ENCODE measurements around the gene PDIA6.
"Not testable (repeated sequence)": the region's sequence is repeated elsewhere in the genome, so short reads cannot be mapped to it uniquely, and the experiment has no call there.

PDIA6 gene

DNA sequence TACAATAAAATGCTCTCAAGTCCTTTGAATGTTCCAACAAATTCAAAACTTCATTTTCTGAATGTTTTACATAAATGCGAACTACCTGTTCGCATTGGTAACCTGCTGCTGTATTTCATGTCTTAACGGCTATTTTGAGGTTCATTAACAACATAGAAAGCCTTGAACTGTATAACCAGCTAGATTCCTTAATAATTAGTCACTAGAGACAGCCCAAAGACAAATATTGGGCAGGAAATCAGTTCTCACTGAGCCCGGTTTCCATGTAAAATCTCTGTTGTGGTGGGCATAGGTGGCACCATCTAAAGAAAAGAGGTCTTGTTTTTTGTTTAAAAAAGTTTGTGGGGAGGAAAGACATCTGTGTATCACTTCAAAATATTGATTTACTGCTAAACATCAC, 29.2 kb downstream of the PDIA6 start:
- no peak overlapping the region for H3K4me3 ChIP-seq (ENCODE audit: insufficient read depth, low read length, poor library complexity, severe bottlenecking)
- H3K4me2 ChIP-seq (ENCODE audit: low read depth, low read length, poor library complexity, severe bottlenecking), result no peak overlapping the region
- no peak overlapping the region for H3K27ac ChIP-seq (ENCODE audit: low read depth, low read length)
- no peaks in the 10 kb centered on the region for H3K9me2 ChIP-seq (replicated peaks; ENCODE audit: insufficient read depth, low read length)
- no peak for TF ChIP-seq EZH2phosphoT487 (conservative IDR thresholded peaks at IDR 0.05; ENCODE audit: low read length)
- TF ChIP-seq, protein P1, sequence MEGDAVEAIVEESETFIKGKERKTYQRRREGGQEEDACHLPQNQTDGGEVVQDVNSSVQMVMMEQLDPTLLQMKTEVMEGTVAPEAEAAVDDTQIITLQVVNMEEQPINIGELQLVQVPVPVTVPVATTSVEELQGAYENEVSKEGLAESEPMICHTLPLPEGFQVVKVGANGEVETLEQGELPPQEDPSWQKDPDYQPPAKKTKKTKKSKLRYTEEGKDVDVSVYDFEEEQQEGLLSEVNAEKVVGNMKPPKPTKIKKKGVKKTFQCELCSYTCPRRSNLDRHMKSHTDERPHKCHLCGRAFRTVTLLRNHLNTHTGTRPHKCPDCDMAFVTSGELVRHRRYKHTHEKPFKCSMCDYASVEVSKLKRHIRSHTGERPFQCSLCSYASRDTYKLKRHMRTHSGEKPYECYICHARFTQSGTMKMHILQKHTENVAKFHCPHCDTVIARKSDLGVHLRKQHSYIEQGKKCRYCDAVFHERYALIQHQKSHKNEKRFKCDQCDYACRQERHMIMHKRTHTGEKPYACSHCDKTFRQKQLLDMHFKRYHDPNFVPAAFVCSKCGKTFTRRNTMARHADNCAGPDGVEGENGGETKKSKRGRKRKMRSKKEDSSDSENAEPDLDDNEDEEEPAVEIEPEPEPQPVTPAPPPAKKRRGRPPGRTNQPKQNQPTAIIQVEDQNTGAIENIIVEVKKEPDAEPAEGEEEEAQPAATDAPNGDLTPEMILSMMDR (IDR thresholded peaks at IDR 0.05; ENCODE audit: insufficient read depth, low read length, poor library complexity, severe bottlenecking), result no peak
- no peaks in the 10 kb centered on the region for H3K27me3 ChIP-seq (ENCODE audit: low read length)
- H3K36me3 ChIP-seq (ENCODE audit: low read length), result peaks cover 40% of the 10 kb centered on the region
- no peak overlapping the region for H2AFZ ChIP-seq (ENCODE audit: low read depth, low read length, severe bottlenecking)
- no peaks in the 10 kb centered on the region for H3F3A ChIP-seq (ENCODE audit: insufficient read depth)
- no peaks in the 10 kb centered on the region for H4K20me1 ChIP-seq (ENCODE audit: low read depth, low read length)
- no peak overlapping the region for H3K9ac ChIP-seq (ENCODE audit: low read length)
- peaks cover 5% of the 10 kb centered on the region; the same call in 1 of the 2 replicates for H3K79me2 ChIP-seq (ENCODE audit: insufficient read depth, low read length)
- H3K9me3 ChIP-seq (ENCODE audit: insufficient read depth, low read length), result no peaks in the 10 kb centered on the region

DNA sequence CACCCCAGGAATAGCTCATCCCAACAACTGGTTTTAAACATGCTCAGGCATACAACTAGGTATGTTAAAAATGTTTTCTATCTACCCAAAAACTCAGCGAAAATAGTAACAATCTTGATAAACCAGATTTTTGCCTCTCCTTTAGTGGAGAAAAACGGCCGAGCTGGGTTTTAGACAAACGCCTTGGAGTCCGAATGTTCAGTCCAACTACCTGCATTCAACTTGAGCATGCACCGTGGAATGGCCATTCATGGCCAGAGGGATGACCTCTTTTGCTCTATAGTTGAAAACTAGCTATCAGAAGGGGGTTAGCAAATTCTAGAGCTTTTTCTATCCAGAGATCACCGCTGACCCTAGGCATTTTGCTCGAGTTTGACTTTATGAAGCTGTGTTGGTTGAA, 30.8 kb downstream of the PDIA6 start:
- H4K20me1 ChIP-seq (ENCODE audit: low read depth, low read length), result no peaks in the 10 kb centered on the region
- peaks cover 5% of the 10 kb centered on the region; the same call in 1 of the 2 replicates for H3K79me2 ChIP-seq (ENCODE audit: insufficient read depth, low read length)

DNA sequence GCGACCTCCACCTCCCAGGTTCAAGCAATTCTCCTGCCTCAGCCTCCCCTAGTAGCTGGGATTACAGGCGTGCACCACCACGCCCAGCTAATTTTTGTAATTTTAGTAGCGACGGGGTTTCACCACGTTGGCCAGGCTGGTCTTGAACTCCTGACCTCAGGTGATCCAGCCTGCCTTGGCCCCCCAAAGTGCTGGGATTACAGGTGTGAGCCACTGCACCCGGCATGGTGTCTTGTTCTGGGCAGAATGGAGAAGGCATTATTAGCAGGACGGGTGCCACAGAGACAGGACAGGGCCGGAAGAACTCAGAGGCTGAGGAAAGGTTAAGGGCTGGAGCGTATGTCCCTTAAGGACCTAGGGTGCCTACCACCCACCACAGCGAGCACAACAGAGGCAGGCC, 31.8 kb downstream of the PDIA6 start:
- H3K9ac ChIP-seq (ENCODE audit: low read length); H3K9me3 ChIP-seq (ENCODE audit: insufficient read depth, low read length); H4K20me1 ChIP-seq (ENCODE audit: low read depth, low read length); H3K9me2 ChIP-seq (replicated peaks; ENCODE audit: insufficient read depth, low read length); H3K79me2 ChIP-seq (ENCODE audit: insufficient read depth, low read length); H3K4me2 ChIP-seq (ENCODE audit: low read depth, low read length, poor library complexity, severe bottlenecking); H3K4me3 ChIP-seq (ENCODE audit: insufficient read depth, low read length, poor library complexity, severe bottlenecking); H3K27me3 ChIP-seq (ENCODE audit: low read length); H2AFZ ChIP-seq (ENCODE audit: low read depth, low read length, severe bottlenecking); H3K27ac ChIP-seq (ENCODE audit: low read depth, low read length); H3F3A ChIP-seq (ENCODE audit: insufficient read depth): not testable (repeated sequence)
- peaks cover 30% of the 10 kb centered on the region; the same call in 1 of the 2 replicates for H3K36me3 ChIP-seq (ENCODE audit: low read length)

More for the DNA sequence above, 30.8 kb downstream of the PDIA6 start:
- no peak overlapping the region for H3K4me3 ChIP-seq (ENCODE audit: insufficient read depth, low read length, poor library complexity, severe bottlenecking)
- no peak overlapping the region for H3K4me2 ChIP-seq (ENCODE audit: low read depth, low read length, poor library complexity, severe bottlenecking)
- peaks cover 34% of the 10 kb centered on the region for H3K36me3 ChIP-seq (ENCODE audit: low read length)
- no peaks in the 10 kb centered on the region for H3K9me3 ChIP-seq (ENCODE audit: insufficient read depth, low read length)
- no peak overlapping the region for H3K27ac ChIP-seq (ENCODE audit: low read depth, low read length)
- no peak overlapping the region for H3K9ac ChIP-seq (ENCODE audit: low read length)
- no peaks in the 10 kb centered on the region for H3F3A ChIP-seq (ENCODE audit: insufficient read depth)
- H3K9me2 ChIP-seq (replicated peaks; ENCODE audit: insufficient read depth, low read length), result no peaks in the 10 kb centered on the region
- H2AFZ ChIP-seq (ENCODE audit: low read depth, low read length, severe bottlenecking), result no peak overlapping the region
- no peaks in the 10 kb centered on the region for H3K27me3 ChIP-seq (ENCODE audit: low read length)
- no peak for TF ChIP-seq EZH2phosphoT487 (conservative IDR thresholded peaks at IDR 0.05; ENCODE audit: low read length)
- TF ChIP-seq, protein P1 (IDR thresholded peaks at IDR 0.05; ENCODE audit: insufficient read depth, low read length, poor library complexity, severe bottlenecking), result no peak

DNA sequence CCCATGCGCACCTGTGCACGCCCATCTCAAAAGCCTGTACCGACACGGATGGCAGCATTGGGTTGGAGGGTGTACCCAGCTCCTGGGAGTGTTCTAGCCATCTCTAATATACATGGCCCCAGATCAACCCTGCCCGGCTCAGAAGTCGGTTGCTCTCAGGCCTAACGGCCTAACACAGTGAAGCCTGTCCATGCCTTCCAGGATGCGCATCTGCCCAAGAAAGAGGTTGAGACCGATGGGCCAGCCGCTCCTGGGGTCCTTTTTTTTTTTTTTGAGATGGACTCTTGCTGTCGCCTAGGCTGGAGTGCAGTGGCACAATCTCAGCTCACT, 32.1 kb downstream of the PDIA6 start:
- Histone ChIP-seq H3K27me3 (ENCODE audit: low read length) (no peaks in the 10 kb centered on the region), H3K4me3 (ENCODE audit: insufficient read depth, low read length, poor library complexity, severe bottlenecking) (no peak overlapping the region), H3K79me2 (ENCODE audit: insufficient read depth, low read length) (peaks cover 5% of the 10 kb centered on the region; the same call in 1 of the 2 replicates), H3K9me2 (replicated peaks; ENCODE audit: insufficient read depth, low read length) (no peaks in the 10 kb centered on the region), H3K27ac (ENCODE audit: low read depth, low read length) (no peak overlapping the region), H3F3A (ENCODE audit: insufficient read depth) (no peaks in the 10 kb centered on the region), H3K4me2 (ENCODE audit: low read depth, low read length, poor library complexity, severe bottlenecking) (no peak overlapping the region), H3K9ac (ENCODE audit: low read length) (no peak overlapping the region), H4K20me1 (ENCODE audit: low read depth, low read length) (no peaks in the 10 kb centered on the region), H3K36me3 (ENCODE audit: low read length) (peaks cover 28% of the 10 kb centered on the region; the same call in 1 of the 2 replicates), H2AFZ (ENCODE audit: low read depth, low read length, severe bottlenecking) (no peak overlapping the region), H3K9me3 (ENCODE audit: insufficient read depth, low read length) (no peaks in the 10 kb centered on the region)
- TF ChIP-seq EZH2phosphoT487 (conservative IDR thresholded peaks at IDR 0.05; ENCODE audit: low read length), result no peak
- TF ChIP-seq, protein P1 (IDR thresholded peaks at IDR 0.05; ENCODE audit: insufficient read depth, low read length, poor library complexity, severe bottlenecking), result no peak
